Measurements from ENCODE around the gene CCND3.

Gene CCND3

DNA sequence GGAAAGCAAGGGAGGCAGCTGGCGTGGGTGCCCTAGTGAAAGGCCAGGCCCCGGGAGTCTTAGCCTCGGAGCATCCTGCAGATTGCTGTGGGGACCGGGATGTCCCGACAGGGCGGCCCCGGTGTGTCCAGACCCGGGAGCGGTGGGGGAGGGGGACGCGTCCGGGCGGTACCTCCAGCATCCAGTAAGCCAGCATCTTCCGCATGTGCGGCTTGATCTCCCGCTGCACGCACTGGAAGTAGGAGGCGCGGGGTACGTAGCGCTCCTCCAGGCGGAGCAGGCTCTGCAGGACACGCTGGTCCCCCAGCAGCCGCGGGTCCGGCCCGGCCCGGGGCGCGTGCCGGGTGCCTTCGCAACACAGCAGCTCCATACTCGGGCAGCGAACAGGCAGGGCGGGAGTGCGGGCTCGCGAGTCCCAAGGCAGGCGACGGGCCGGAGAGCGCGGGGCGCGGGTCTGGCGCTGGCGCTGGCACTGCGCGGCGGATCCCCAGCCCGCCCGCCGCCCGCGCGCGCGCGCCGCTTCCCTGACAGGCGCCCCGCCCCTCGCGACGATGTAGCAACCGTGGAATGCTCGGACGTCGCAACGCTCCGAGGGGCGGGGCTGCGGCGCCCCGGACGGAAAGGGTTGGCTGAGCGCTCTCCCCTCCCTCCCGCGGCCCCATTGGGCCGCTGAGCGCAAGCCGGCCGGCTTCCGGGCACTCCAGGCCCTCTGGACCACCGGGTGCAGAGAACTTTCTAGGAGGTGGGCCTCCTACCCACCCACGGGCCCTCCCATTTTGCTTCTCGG is at the start of gene CCND3:
Gene CCND3, minus strand, starts transcription at position 529 of the 787 bp plus-strand sequence. Its CDS starts 159 bp downstream, at position 370.
- TF ChIP-seq GATA1 (IDR thresholded peaks at IDR 0.05; ENCODE audit: low read depth, low read length) (no peak), POLR2A (IDR thresholded peaks at IDR 0.05; ENCODE audit: low read length) (peak; percentile 90)

DNA sequence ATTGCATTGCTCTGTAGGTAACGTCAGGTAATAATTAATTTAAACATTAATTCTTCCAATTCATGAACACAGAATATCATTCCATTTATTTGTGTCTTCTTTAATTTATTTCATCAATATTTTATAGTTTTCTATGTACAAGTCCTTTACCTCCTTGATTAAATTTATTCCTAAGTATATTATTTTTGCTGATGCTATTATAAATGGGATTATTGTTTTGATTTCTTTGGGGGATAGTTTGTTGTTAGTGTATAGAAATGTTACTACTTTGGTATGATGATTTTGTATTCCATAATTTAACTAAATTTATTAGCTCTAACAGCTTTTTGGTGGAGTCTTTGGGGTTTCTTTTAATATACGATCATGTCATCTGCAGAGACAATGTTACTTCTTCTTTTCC is 44.7 kb upstream of the CCND3 start:
- TF ChIP-seq POLR2A (IDR thresholded peaks at IDR 0.05; ENCODE audit: low read length) (no peak), GATA1 (IDR thresholded peaks at IDR 0.05; ENCODE audit: low read depth, low read length) (no peak)

More for the DNA sequence above, at the start of gene CCND3:
- DNase-seq: peak; percentile 94 to 95

DNA sequence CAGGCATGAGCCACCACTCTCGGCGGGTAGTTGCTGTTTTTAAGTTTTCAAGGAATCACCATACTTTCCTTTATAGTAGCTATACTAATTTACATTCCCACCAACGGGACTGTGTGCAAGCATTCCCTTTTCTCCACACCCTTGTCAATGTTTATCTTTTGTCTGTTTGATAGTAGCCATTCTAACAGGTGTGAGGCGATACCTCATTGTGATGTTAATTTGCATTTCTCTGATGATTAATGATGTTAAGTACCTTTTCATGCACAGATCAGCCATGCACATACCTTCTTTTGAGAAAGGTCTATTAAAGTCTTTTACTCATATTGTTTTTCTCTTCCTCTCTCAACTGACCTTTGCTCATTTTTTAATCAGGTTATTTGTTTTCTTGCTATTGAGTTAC is 43.0 kb upstream of the CCND3 start:
- TF ChIP-seq GATA1 (IDR thresholded peaks at IDR 0.05; ENCODE audit: low read depth, low read length): no peak
- no peak for TF ChIP-seq POLR2A (IDR thresholded peaks at IDR 0.05; ENCODE audit: low read length)
- no peak for DNase-seq

More for the DNA sequence above, 44.7 kb upstream of the CCND3 start:
- no peak for DNase-seq

DNA sequence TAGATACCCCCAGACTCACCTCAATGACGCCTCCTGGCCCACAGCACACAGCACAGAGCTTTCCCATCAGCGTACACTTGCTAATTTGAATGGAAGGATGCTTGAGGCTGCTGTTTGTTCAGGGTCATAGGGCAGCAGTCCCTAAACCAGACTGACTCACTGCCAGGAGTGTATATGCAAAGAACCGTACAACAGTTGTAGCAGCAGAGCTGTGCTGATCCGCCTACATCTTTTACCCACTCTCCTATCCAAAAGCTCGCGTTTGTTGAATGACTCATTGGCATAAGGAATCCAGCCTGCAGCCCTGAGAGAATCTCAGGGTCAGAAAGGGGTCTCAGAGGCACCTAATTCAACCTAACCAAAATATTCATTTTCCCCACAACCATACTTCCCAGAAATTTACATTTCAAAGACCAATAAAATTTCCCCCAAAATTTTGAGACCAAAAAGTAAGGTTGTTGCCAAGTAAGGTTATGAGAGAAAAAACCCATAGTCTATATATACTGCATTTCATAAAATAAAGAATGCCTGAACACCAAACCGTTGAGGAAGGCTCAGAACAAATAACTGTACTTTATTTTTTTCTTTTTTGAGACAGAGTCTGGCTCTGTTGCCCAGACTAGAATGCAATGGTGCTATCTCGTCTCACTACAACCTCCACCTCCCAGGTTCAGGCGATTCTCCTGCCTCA is 35.3 kb upstream of the CCND3 start:
- DNase-seq: no peak
- no peak for TF ChIP-seq POLR2A (IDR thresholded peaks at IDR 0.05; ENCODE audit: low read length)
- no peak for TF ChIP-seq GATA1 (IDR thresholded peaks at IDR 0.05; ENCODE audit: low read depth, low read length)

DNA sequence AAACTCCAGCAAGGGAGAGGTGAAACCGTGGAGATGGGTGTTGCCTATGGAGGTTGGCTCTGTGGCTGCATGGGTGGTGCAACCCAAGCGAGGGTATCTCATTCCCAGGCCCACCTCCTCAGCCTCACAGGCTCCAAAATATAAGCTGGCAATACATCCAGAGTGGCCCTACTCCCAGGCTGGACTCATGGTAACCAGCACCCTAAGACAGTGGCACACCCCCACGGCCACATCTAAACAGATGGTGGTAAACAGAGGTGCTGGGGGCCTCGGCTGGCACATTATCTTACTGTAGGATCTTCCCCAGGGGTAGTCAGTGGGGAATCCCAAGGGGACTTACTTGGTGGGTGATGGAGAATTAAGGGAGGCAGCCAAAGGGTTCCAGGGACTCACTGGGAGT is 33.7 kb upstream of the CCND3 start:
- TF ChIP-seq POLR2A (IDR thresholded peaks at IDR 0.05; ENCODE audit: low read length) (no peak), GATA1 (IDR thresholded peaks at IDR 0.05; ENCODE audit: low read depth, low read length) (no peak)
- DNase-seq: no peak

DNA sequence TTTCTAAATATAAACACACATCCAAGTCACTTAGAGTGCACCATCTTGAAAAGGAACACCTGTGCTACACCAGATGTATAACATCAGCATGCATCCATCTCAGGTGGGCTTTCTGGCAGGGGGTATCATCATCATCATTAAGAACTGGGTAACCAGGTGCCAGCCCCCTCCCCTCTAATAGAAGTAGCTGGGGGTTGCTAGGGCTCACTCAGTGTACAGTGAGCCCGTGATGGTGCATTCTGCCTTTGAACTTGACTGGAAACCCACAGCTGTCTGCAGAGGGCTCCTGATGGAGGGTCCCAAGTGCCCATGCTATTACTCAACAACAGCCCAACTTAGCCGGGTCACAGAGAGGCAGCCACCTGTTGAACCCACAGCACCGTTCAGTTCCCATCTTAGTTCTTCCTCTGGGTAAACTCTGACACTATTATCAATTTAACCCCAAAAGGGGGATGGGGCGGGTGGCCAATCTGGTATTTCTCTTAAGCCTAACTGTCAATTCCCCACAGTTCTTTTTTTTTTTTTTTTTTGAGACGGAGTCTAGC is 32.7 kb upstream of the CCND3 start:
- no peak for DNase-seq
- no peak for TF ChIP-seq GATA1 (IDR thresholded peaks at IDR 0.05; ENCODE audit: low read depth, low read length)
- TF ChIP-seq POLR2A (IDR thresholded peaks at IDR 0.05; ENCODE audit: low read length): no peak

DNA sequence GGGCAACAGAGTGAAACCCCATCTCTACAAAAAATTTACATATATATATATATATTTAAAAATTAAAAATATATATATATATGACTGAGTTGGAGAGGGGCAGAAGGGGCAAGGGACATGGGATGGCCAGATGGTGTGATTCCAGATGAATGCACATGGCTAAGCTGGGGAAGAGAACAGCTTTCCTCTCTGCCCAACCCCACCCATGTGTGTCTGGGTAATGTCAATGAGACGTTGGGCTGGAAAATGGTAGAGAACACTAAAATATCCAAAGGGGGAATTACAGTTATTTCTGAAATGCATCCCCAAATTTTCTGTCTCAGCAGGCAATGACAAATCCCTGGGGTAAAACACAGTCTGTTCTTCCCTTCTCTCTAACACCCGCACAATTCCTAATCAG is 31.2 kb upstream of the CCND3 start:
- no peak for DNase-seq
- TF ChIP-seq POLR2A (IDR thresholded peaks at IDR 0.05; ENCODE audit: low read length) (no peak), GATA1 (IDR thresholded peaks at IDR 0.05; ENCODE audit: low read depth, low read length) (no peak)

DNA sequence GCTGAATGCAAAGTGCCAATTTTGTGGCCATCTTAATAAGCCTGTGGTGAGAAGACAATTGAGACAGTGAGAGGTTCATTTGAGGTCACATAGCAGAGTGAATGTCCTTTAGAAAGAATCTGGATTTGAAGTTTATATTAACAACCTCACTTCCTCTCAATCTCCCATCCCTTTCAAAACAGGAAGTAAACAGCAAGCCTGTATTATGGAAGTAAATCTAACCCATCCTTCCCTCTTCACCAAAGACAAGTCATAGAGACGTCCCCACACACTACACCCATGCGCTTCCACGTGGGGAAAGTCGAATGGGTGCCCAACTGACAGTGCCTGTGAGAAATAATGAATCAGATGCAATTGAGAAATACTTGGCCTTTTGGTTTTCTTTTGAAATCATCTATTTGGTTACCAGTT is 28.8 kb upstream of the CCND3 start:
- no peak for DNase-seq
- TF ChIP-seq POLR2A (IDR thresholded peaks at IDR 0.05; ENCODE audit: low read length) (no peak), GATA1 (IDR thresholded peaks at IDR 0.05; ENCODE audit: low read depth, low read length) (no peak)

DNA sequence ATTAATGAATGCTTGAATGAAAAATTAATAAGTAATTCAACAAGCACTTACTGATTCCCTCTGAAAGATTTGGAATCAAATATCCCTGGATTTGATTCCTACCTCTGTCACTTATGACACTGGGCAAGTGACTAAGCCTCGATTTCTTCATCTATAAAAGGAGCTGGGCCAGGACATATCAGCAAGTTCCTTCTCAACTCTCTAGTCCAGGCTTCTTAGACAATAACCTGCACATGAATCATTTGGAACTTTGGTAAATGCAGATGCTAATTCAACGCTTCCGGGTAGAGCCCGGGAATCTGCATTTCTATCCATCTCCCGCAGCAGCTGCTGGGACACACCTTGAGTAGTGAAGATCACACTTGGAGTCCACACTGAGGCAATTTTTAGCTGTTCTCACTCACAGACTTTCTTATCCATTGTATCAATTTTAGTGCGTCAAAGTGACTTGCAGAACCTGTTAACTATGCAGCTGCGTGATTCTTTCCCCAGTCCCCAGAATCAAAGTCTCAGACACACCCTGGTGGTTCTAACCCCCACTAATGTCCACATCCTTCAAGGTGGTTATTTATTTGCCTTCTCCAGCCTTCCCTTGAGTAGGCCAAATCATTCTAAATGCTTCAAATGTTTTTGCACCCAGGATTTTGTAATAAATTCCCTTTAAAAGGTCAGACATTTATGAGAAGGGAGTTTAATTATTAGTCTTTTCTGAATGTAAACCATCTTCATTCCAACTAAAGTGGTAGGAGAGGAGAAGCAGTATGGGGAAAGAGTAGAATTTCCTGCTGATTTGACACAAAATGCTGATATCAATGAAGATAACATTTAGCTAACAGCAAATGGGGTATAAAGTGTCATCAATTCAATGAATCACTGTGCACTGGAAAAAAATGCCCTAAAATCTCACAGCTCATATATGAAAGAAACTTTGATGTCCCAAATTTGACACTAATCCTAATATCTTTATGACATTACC is 26.0 kb upstream of the CCND3 start:
- peak in 1 of 2 experiments; percentile 35 for DNase-seq
- TF ChIP-seq POLR2A (IDR thresholded peaks at IDR 0.05; ENCODE audit: low read length): no peak
- TF ChIP-seq GATA1 (IDR thresholded peaks at IDR 0.05; ENCODE audit: low read depth, low read length): no peak

DNA sequence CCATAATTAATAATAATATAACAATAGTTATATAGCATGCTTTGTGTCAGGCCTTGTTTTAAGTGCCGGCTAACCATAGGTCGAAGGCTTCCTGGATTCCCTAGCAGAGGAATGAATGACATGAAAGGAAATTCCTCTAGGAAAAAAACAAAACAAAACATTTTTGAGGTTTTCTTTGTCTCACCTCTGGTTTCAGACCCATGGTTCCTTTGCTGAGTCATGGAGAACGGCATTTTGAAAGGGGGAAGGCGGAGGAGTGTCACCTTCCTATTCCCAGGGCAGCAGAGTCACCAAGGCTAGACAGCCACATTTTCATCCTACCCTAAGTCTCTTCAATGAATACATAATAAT is 25.3 kb upstream of the CCND3 start:
- peak in 1 of 2 experiments; percentile 27 for DNase-seq
- no peak for TF ChIP-seq POLR2A (IDR thresholded peaks at IDR 0.05; ENCODE audit: low read length)
- TF ChIP-seq GATA1 (IDR thresholded peaks at IDR 0.05; ENCODE audit: low read depth, low read length): no peak

DNA sequence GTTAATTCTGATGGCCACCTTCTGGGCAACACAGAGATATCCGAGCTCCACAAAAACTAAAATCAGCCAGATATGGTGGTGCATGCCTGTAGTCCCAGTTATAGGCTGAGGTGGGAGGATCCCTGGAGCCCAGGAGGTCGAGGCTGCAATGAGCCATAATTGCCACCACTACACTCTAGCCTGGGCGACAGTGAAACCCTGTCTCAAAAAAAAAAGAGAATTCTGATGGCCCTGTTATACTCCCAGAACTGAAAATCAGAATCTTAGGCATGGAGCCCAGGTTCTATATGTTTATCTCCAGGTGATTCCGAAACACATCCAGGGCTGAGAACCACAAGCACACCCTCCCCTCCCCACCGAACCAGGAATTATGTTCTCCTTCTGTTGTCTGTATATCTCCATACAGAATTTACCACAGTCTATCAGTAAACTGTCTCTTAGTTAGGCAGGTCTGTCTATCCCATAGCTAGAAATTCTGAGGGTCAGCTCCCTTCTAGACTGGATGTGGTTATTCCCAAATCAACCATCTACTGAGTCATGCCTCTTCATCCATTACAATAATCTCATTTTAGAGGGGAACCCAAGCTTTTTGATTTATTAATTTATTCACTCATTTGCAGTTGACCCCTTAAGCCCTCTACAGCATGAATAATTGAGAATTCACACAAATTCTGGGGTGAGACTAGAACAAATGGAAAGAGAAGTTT is 24.8 kb upstream of the CCND3 start:
- TF ChIP-seq GATA1 (IDR thresholded peaks at IDR 0.05; ENCODE audit: low read depth, low read length) (no peak), POLR2A (IDR thresholded peaks at IDR 0.05; ENCODE audit: low read length) (no peak)
- no peak for DNase-seq

DNA sequence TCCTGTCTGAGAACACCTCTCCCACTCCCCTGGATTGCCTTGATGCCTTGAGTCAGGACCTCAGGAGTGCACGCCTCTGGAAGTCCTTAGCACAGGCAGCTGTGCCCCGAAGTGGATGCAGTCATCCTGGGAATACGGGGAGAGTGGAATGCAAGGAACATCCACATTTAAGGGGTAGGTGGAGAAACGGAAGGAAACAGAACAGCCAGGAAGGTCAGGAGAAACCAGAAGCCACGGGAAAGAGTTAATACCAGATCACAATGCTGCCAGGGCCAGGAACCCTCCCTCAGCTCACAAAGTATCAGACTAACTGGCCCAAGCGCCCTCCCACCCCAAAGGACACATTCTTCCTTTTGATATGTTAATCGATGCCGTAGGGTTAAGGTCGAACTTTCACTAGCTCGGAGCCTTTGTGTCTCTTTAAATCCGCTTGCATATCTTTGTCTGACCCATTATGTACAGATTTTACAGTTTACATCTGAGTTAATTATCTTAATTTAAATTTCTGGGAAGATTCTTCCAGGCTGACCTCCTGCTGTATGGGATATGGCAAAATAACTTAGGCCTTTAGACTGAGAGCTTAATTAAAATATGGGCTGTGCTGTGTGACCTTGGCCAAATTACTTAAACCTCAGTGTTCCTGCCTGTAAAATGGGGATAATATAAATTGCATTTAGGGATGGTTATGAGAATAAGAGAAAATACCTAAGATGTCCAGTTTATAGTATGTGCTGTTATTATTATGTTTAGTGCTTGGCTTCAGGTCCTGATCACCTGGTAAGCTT is 24.0 kb upstream of the CCND3 start:
- TF ChIP-seq GATA1 (IDR thresholded peaks at IDR 0.05; ENCODE audit: low read depth, low read length): no peak
- TF ChIP-seq POLR2A (IDR thresholded peaks at IDR 0.05; ENCODE audit: low read length): no peak
- DNase-seq: no peak

Data from erythroblast (primary cell).